GM12864 (cell line): ENCODE results near the gene INHA.

ENCODE experiments used
- DNase-seq: peaks from one replicate; pipeline ENCODE4 v3.0.0-alpha.2; 2011; ENCODE audit warnings: low read depth
- H3K4me3 ChIP-seq: 2 replicates; pipeline ENCODE4 v1.5.1; 2011; ENCODE audit warnings: mild to moderate bottlenecking, low read depth, low read length, control low read depth
- CTCF ChIP-seq: IDR thresholded peaks from 2 replicates; pipeline ENCODE4 v1.5.1; 2011; ENCODE audit warnings: low read depth, mild to moderate bottlenecking, moderate library complexity, low read length, control low read depth, inconsistent platforms; ENCODE audit errors: missing control alignments

INHA gene

GRCh38 chr2:219572237-219573001, at the start of gene INHA:
Gene INHA, plus strand, starts transcription at chr2:219572310. Its CDS starts 65 bp downstream, at chr2:219572375.
- no peak within 1 kb of the TSS for H3K4me3 ChIP-seq
- TF ChIP-seq CTCF = no peak
- no peak for DNase-seq

- no peak overlapping the region for H3K4me3 ChIP-seq
- no peak for TF ChIP-seq CTCF
- DNase-seq = no peak
These were observed 49.0 kb upstream of the INHA start for GRCh38 chr2:219523031-219523671.

- no peak for TF ChIP-seq CTCF
- DNase-seq = no peak
- no peak overlapping the region for H3K4me3 ChIP-seq
These were observed 47.3 kb upstream of the INHA start for GRCh38 chr2:219524817-219525216.

- no peak for DNase-seq
- H3K4me3 ChIP-seq = no peak overlapping the region
- no peak for TF ChIP-seq CTCF
These were observed 46.4 kb upstream of the INHA start for GRCh38 chr2:219525533-219526232.

- no peak for DNase-seq
- H3K4me3 ChIP-seq = no peak overlapping the region
- no peak for TF ChIP-seq CTCF
These were observed 45.6 kb upstream of the INHA start for GRCh38 chr2:219526320-219527075.

GRCh38 chr2:219527076-219527394, 45.1 kb upstream of the INHA start:
- no peak for DNase-seq
- H3K4me3 ChIP-seq = no peak overlapping the region
- TF ChIP-seq CTCF = no peak
